ENCODE data around the gene CYP1A2. TPM values are rescaled to one million over a fixed set of nuclear protein-coding genes. Genes with fewer than 3 reads are reported as not detected.

CYP1A2 gene
- total RNA-seq, 2 donors from 2014 or later = not detected

- Mint-ChIP-seq H3K4me1 (peaks cover 6% of the 10 kb centered on the region), H3K36me3 (ENCODE audit: low read depth) (peaks cover 9% of the 10 kb centered on the region), H3K9me3 (no peaks in the 10 kb centered on the region), H3K4me3 (no peak overlapping the region), H3K27ac (no peak overlapping the region), H3K27me3 (ENCODE audit: insufficient read depth) (no peaks in the 10 kb centered on the region)
- 80 to 81% methylated on average over 1 to 12 of the region's 12 CpGs for WGBS, 2 experiments (ENCODE audit: insufficient coverage in 1 of 2, insufficient read length in 1 of 2)
- no peaks in the 10 kb centered on the region for H3K4me1 ChIP-seq (ENCODE audit: control insufficient read depth, insufficient read depth, low read length)
- no peaks in the 10 kb centered on the region for H3K9me3 ChIP-seq (ENCODE audit: control insufficient read depth, low read length)
- no peak overlapping the region for H3K4me3 ChIP-seq (ENCODE audit: low read length)
- no peak overlapping the region for H3K9ac ChIP-seq (ENCODE audit: extremely low read depth, low read length, poor library complexity, severe bottlenecking)
- no peak overlapping the region for H3K27ac ChIP-seq (ENCODE audit: low read depth, low read length)
- peaks cover 3% of the 10 kb centered on the region for H3K36me3 ChIP-seq (ENCODE audit: control insufficient read depth, insufficient read depth, low read length)
- no peaks in the 10 kb centered on the region for H3K27me3 ChIP-seq (ENCODE audit: control insufficient read depth, insufficient read depth, low read length, poor library complexity, severe bottlenecking)
- TF ChIP-seq CTCF (conservative IDR thresholded peaks at IDR 0.05) = no peak
- peak; percentile 58 for DNase-seq
These were observed 44.7 kb downstream of the CYP1A2 start for GRCh38 chr15:74793135-74794028.

DNA sequence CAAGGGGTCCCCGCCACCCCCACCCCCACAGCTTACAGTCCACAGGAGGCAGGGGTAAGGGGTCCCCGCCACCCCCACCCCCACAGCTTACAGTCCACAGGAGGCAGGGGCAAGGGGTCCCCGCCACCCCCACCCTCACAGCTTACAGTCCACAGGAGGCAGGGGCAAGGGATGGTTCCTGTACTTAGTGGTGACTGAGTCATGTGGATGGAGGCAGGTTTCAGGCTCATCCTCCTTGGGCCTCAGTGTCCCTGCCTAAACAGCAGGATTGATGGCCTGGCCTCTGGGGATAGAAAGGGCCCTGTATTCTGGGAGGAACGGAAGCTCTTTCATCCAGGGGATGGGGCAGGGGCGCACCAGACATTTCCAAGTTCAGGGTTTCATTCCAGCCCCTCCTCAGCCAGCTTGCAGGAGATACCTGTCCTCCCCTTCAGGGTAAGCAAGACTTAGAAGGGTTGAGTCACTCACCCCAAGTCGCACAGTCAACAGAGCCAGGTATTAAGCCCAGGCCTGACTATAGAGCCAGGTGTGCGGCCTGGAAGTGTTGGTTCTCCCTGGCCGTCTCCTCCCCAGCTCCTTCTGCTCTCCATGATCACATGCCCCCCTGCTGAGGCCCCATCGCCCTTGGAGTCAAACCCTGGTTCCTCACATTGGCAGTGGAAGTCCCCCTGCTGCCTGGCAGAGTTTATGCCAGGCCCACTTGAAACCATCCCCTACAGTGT lies 45.8 kb downstream of the CYP1A2 start:
- no peak for DNase-seq
- no peak for TF ChIP-seq CTCF (conservative IDR thresholded peaks at IDR 0.05)
- H3K4me3 ChIP-seq (ENCODE audit: low read length) = no peak overlapping the region
- H3K36me3 Mint-ChIP-seq (ENCODE audit: low read depth) = peaks cover 6% of the 10 kb centered on the region
- H3K9me3 Mint-ChIP-seq = no peaks in the 10 kb centered on the region
- H3K27me3 Mint-ChIP-seq (ENCODE audit: insufficient read depth) = no peaks in the 10 kb centered on the region
- no peaks in the 10 kb centered on the region for H3K4me1 ChIP-seq (ENCODE audit: control insufficient read depth, insufficient read depth, low read length)
- H3K4me3 Mint-ChIP-seq = no peak overlapping the region
- no peak overlapping the region for H3K27ac ChIP-seq (ENCODE audit: low read depth, low read length)
- no peaks in the 10 kb centered on the region for H3K27me3 ChIP-seq (ENCODE audit: control insufficient read depth, insufficient read depth, low read length, poor library complexity, severe bottlenecking)
- 96 to 97% methylated on average over 4 to 6 of the region's 9 CpGs for WGBS, 2 experiments (ENCODE audit: insufficient coverage in 1 of 2, insufficient read length in 1 of 2)
- no peak overlapping the region for H3K9ac ChIP-seq (ENCODE audit: extremely low read depth, low read length, poor library complexity, severe bottlenecking)
- H3K9me3 ChIP-seq (ENCODE audit: control insufficient read depth, low read length) = no peaks in the 10 kb centered on the region
- H3K36me3 ChIP-seq (ENCODE audit: control insufficient read depth, insufficient read depth, low read length) = peaks cover 6% of the 10 kb centered on the region
- peaks cover 3% of the 10 kb centered on the region for H3K4me1 Mint-ChIP-seq
- H3K27ac Mint-ChIP-seq = no peak overlapping the region

- H3K27me3 Mint-ChIP-seq (ENCODE audit: insufficient read depth) = no peaks in the 10 kb centered on the region
- H3K27ac ChIP-seq (ENCODE audit: low read depth, low read length) = no peak overlapping the region
- H3K27me3 ChIP-seq (ENCODE audit: control insufficient read depth, insufficient read depth, low read length, poor library complexity, severe bottlenecking) = no peaks in the 10 kb centered on the region
- H3K27ac Mint-ChIP-seq = no peak overlapping the region
- peaks cover 11% of the 10 kb centered on the region for H3K36me3 ChIP-seq (ENCODE audit: control insufficient read depth, insufficient read depth, low read length)
- no peaks in the 10 kb centered on the region for H3K4me1 Mint-ChIP-seq
- H3K4me3 Mint-ChIP-seq = no peak overlapping the region
- TF ChIP-seq CTCF (conservative IDR thresholded peaks at IDR 0.05) = no peak
- H3K4me1 ChIP-seq (ENCODE audit: control insufficient read depth, insufficient read depth, low read length) = no peaks in the 10 kb centered on the region
- peaks cover 4% of the 10 kb centered on the region for H3K36me3 Mint-ChIP-seq (ENCODE audit: low read depth)
- WGBS, 2 experiments (ENCODE audit: insufficient coverage in 1 of 2, insufficient read length in 1 of 2) = 86 to 88% methylated on average over 5 to 9 of the region's 9 CpGs
- no peak overlapping the region for H3K9ac ChIP-seq (ENCODE audit: extremely low read depth, low read length, poor library complexity, severe bottlenecking)
- H3K4me3 ChIP-seq (ENCODE audit: low read length) = no peak overlapping the region
- H3K9me3 ChIP-seq (ENCODE audit: control insufficient read depth, low read length) = no peaks in the 10 kb centered on the region
- no peak for DNase-seq
- no peaks in the 10 kb centered on the region for H3K9me3 Mint-ChIP-seq
These were observed 46.3 kb downstream of the CYP1A2 start for GRCh38 chr15:74794970-74795349.
